ENCODE results near the gene PTPN22.
"Not testable (repeated sequence)": the region's sequence is repeated elsewhere in the genome, so short reads cannot be mapped to it uniquely, and the experiment has no call there.

The PTPN22 gene

GRCh38 chr1:113852694-113853093 lies 18.8 kb downstream of the PTPN22 start:
- not testable (repeated sequence) for H3K4me3 Mint-ChIP-seq; DNase-seq; ATAC-seq (replicated peaks); H3K27ac Mint-ChIP-seq; H3K9me3 Mint-ChIP-seq; H3K27me3 Mint-ChIP-seq
- peaks cover 15 to 41% of the 10 kb centered on the region in 2 donors for H3K36me3 Mint-ChIP-seq
- H3K4me1 Mint-ChIP-seq, result peaks cover 11 to 26% of the 10 kb centered on the region in 2 donors

GRCh38 chr1:113850127-113850796 lies 21.2 kb downstream of the PTPN22 start:
- peaks cover 31 to 51% of the 10 kb centered on the region in 2 donors for H3K36me3 Mint-ChIP-seq
- H3K27ac Mint-ChIP-seq, result peak overlapping the region; percentile 51
- DNase-seq (no peak), ATAC-seq (replicated peaks) (no peak)
- peaks cover 4 to 8% of the 10 kb centered on the region in 2 donors for H3K9me3 Mint-ChIP-seq
- H3K27me3 Mint-ChIP-seq, result no peaks in the 10 kb centered on the region
- H3K4me1 Mint-ChIP-seq, result peaks cover 9 to 23% of the 10 kb centered on the region in 2 donors
- no peak overlapping the region for H3K4me3 Mint-ChIP-seq

- no peaks in the 10 kb centered on the region for H3K27me3 Mint-ChIP-seq
- H3K9me3 Mint-ChIP-seq, result peaks cover 4 to 8% of the 10 kb centered on the region in 2 donors
- no peak overlapping the region for H3K27ac Mint-ChIP-seq
- H3K36me3 Mint-ChIP-seq, result peaks cover 26 to 45% of the 10 kb centered on the region in 2 donors
- DNase-seq, result no peak
- peaks cover 6 to 14% of the 10 kb centered on the region in 2 donors for H3K4me1 Mint-ChIP-seq
- no peak for ATAC-seq (replicated peaks)
- H3K4me3 Mint-ChIP-seq, result no peak overlapping the region
Measured at GRCh38 chr1:113849072-113849471, 22.4 kb downstream of the PTPN22 start.

GRCh38 chr1:113846391-113847035 lies 25.0 kb downstream of the PTPN22 start:
- ATAC-seq (replicated peaks) (no peak), DNase-seq (no peak)
- Mint-ChIP-seq H3K4me1 (peaks cover 6 to 11% of the 10 kb centered on the region in 2 donors), H3K4me3 (no peak overlapping the region), H3K27ac (peak overlapping the region; percentile 27), H3K27me3 (no peaks in the 10 kb centered on the region), H3K9me3 (peaks cover 4 to 8% of the 10 kb centered on the region in 2 donors), H3K36me3 (peaks cover 36 to 45% of the 10 kb centered on the region in 2 donors)

GRCh38 chr1:113836534-113836933 lies 35.0 kb downstream of the PTPN22 start:
- no peak overlapping the region for H3K27ac Mint-ChIP-seq
- no peaks in the 10 kb centered on the region for H3K9me3 Mint-ChIP-seq
- H3K27me3 Mint-ChIP-seq, result no peaks in the 10 kb centered on the region
- peaks cover 20 to 22% of the 10 kb centered on the region in 2 donors for H3K36me3 Mint-ChIP-seq
- ATAC-seq (replicated peaks) (no peak), DNase-seq (no peak)
- H3K4me3 Mint-ChIP-seq, result no peak overlapping the region
- H3K4me1 Mint-ChIP-seq, result no peaks in the 10 kb centered on the region

- Mint-ChIP-seq H3K4me1 (no peaks in the 10 kb centered on the region), H3K36me3 (peaks cover 16 to 22% of the 10 kb centered on the region in 2 donors), H3K9me3 (no peaks in the 10 kb centered on the region), H3K27me3 (no peaks in the 10 kb centered on the region), H3K4me3 (no peak overlapping the region), H3K27ac (no peak overlapping the region)
- ATAC-seq (replicated peaks) (no peak), DNase-seq (no peak)
Measured at GRCh38 chr1:113835686-113836290, 35.7 kb downstream of the PTPN22 start.

GRCh38 chr1:113834716-113835115 lies 36.8 kb downstream of the PTPN22 start:
- Mint-ChIP-seq H3K4me3 (no peak overlapping the region), H3K9me3 (no peaks in the 10 kb centered on the region), H3K27ac (no peak overlapping the region), H3K36me3 (peaks cover 9 to 18% of the 10 kb centered on the region in 2 donors), H3K4me1 (no peaks in the 10 kb centered on the region), H3K27me3 (no peaks in the 10 kb centered on the region)
- no peak for ATAC-seq (replicated peaks)
- DNase-seq, result no peak

GRCh38 chr1:113830039-113830438 lies 41.5 kb downstream of the PTPN22 start:
- ATAC-seq (replicated peaks) (no peak), DNase-seq (no peak)
- Mint-ChIP-seq H3K27ac (no peak overlapping the region), H3K9me3 (no peaks in the 10 kb centered on the region), H3K36me3 (peaks cover 23 to 25% of the 10 kb centered on the region in 2 donors), H3K4me3 (no peak overlapping the region), H3K27me3 (no peaks in the 10 kb centered on the region), H3K4me1 (no peaks in the 10 kb centered on the region)

GRCh38 chr1:113821916-113822315 lies 49.6 kb downstream of the PTPN22 start:
- no peak overlapping the region for H3K27ac Mint-ChIP-seq

GRCh38 chr1:113818578-113818977 lies 52.9 kb downstream of the PTPN22 start:
- Mint-ChIP-seq H3K27ac (no peak overlapping the region), H3K4me1 (no peaks in the 10 kb centered on the region), H3K36me3 (peaks cover 15 to 27% of the 10 kb centered on the region in 2 donors), H3K9me3 (no peaks in the 10 kb centered on the region), H3K27me3 (no peaks in the 10 kb centered on the region), H3K4me3 (no peak overlapping the region)
- ATAC-seq (replicated peaks) (no peak), DNase-seq (no peak)

More at GRCh38 chr1:113821916-113822315, 49.6 kb downstream of the PTPN22 start:
- ATAC-seq (replicated peaks) (no peak), DNase-seq (no peak)
- peaks cover 17 to 28% of the 10 kb centered on the region in 2 donors for H3K36me3 Mint-ChIP-seq
- no peaks in the 10 kb centered on the region for H3K27me3 Mint-ChIP-seq
- no peaks in the 10 kb centered on the region for H3K4me1 Mint-ChIP-seq
- no peaks in the 10 kb centered on the region for H3K9me3 Mint-ChIP-seq
- no peak overlapping the region for H3K4me3 Mint-ChIP-seq

GRCh38 chr1:113813218-113813617 lies 58.3 kb downstream of the PTPN22 start:
- H3K4me1 Mint-ChIP-seq, result peaks cover 9 to 15% of the 10 kb centered on the region in 2 donors
- DNase-seq, result no peak
- H3K9me3 Mint-ChIP-seq, result no peaks in the 10 kb centered on the region
- H3K27ac Mint-ChIP-seq, result peak overlapping the region; percentile 9
- no peaks in the 10 kb centered on the region for H3K27me3 Mint-ChIP-seq
- peaks cover 13 to 15% of the 10 kb centered on the region in 2 donors for H3K36me3 Mint-ChIP-seq
- ATAC-seq (replicated peaks), result no peak
- H3K4me3 Mint-ChIP-seq, result no peak overlapping the region

GRCh38 chr1:113812661-113813135 lies 58.8 kb downstream of the PTPN22 start:
- Mint-ChIP-seq H3K4me1 (peaks cover 9 to 15% of the 10 kb centered on the region in 2 donors), H3K27me3 (no peaks in the 10 kb centered on the region), H3K27ac (peak overlapping the region; percentile 96), H3K36me3 (peaks cover 13 to 15% of the 10 kb centered on the region in 2 donors), H3K4me3 (peak overlapping the region; percentile 93 to 99), H3K9me3 (no peaks in the 10 kb centered on the region)
- ATAC-seq (replicated peaks) (no peak), DNase-seq (no peak)

- Mint-ChIP-seq H3K27me3 (no peaks in the 10 kb centered on the region), H3K36me3 (peaks cover 15 to 17% of the 10 kb centered on the region in 2 donors), H3K27ac (peak within 1 kb of the TSS; percentile 96), H3K9me3 (no peaks in the 10 kb centered on the region), H3K4me3 (peak within 1 kb of the TSS; percentile 93 to 99), H3K4me1 (peaks cover 11 to 18% of the 10 kb centered on the region in 2 donors)
- ATAC-seq (replicated peaks) (peak; percentile 94), DNase-seq (peak; percentile 99)
Measured at GRCh38 chr1:113811888-113812660, 59.4 kb downstream of the PTPN22 start, which contains the start of gene RSBN1. Gene RSBN1 (minus strand): TSS chr1:113812476. CDS start chr1:113812412, 64 bp downstream.
